Measurements from ENCODE around the gene ITGB6. TPM values are rescaled to one million over a fixed set of nuclear protein-coding genes. Genes with fewer than 3 reads are reported as not detected.

The ITGB6 gene
- total RNA-seq, 1 donor from 2014 or later: not detected

- Histone ChIP-seq H3K9ac (no peak overlapping the region), H3F3A (ENCODE audit: low read depth) (no peaks in the 10 kb centered on the region), H2AFZ (replicated peaks) (peak overlapping the region; percentile 3), H4K20me1 (ENCODE audit: low read depth) (no peaks in the 10 kb centered on the region), H3K79me2 (ENCODE audit: low read depth) (no peaks in the 10 kb centered on the region), H3K4me1 (no peaks in the 10 kb centered on the region), H3K27ac (no peak overlapping the region), H3K36me3 (no peaks in the 10 kb centered on the region), H3K27me3 (no peaks in the 10 kb centered on the region), H3K9me3 (ENCODE audit: low read depth) (no peaks in the 10 kb centered on the region), H3K4me3 (no peak overlapping the region), H3K4me2 (no peak overlapping the region)
- H3K36me3 Mint-ChIP-seq: no peaks in the 10 kb centered on the region
- no peak overlapping the region for H3K4me3 Mint-ChIP-seq
- no peaks in the 10 kb centered on the region for H3K9me3 Mint-ChIP-seq
- peaks cover 3% of the 10 kb centered on the region for H3K27me3 Mint-ChIP-seq (ENCODE audit: insufficient read depth, low read depth)
- TF ChIP-seq EZH2phosphoT487 (IDR thresholded peaks at IDR 0.05) (no peak), EZH2 (IDR thresholded peaks at IDR 0.05) (no peak), CTCF (IDR thresholded peaks at IDR 0.05) (no peak)
- DNase-seq (ENCODE audit: low spot score): no peak
- H3K4me1 Mint-ChIP-seq: peaks cover 24% of the 10 kb centered on the region
- H3K27ac Mint-ChIP-seq: no peak overlapping the region
Measured at GRCh38 chr2:160239436-160239835, 39.4 kb upstream of the ITGB6 start.

GRCh38 chr2:160238392-160238791 is 38.3 kb upstream of the ITGB6 start:
- H3K4me2 ChIP-seq: no peak overlapping the region
- no peaks in the 10 kb centered on the region for H3K79me2 ChIP-seq (ENCODE audit: low read depth)
- no peaks in the 10 kb centered on the region for H3K9me3 Mint-ChIP-seq
- H3K9me3 ChIP-seq (ENCODE audit: low read depth): no peaks in the 10 kb centered on the region
- H3K4me1 Mint-ChIP-seq: peaks cover 17% of the 10 kb centered on the region
- peaks cover 3% of the 10 kb centered on the region for H3K27me3 Mint-ChIP-seq (ENCODE audit: insufficient read depth, low read depth)
- H3K9ac ChIP-seq: no peak overlapping the region
- no peaks in the 10 kb centered on the region for H3K36me3 Mint-ChIP-seq
- H3K36me3 ChIP-seq: no peaks in the 10 kb centered on the region
- no peak overlapping the region for H3K4me3 ChIP-seq
- TF ChIP-seq EZH2 (IDR thresholded peaks at IDR 0.05) (no peak), CTCF (IDR thresholded peaks at IDR 0.05) (no peak), EZH2phosphoT487 (IDR thresholded peaks at IDR 0.05) (no peak)
- H2AFZ ChIP-seq (replicated peaks): no peak overlapping the region
- H3F3A ChIP-seq (ENCODE audit: low read depth): no peaks in the 10 kb centered on the region
- no peaks in the 10 kb centered on the region for H3K4me1 ChIP-seq
- DNase-seq (ENCODE audit: low spot score): no peak
- H3K4me3 Mint-ChIP-seq: no peak overlapping the region
- H3K27me3 ChIP-seq: no peaks in the 10 kb centered on the region
- H3K27ac Mint-ChIP-seq: no peak overlapping the region
- H3K27ac ChIP-seq: no peak overlapping the region
- no peaks in the 10 kb centered on the region for H4K20me1 ChIP-seq (ENCODE audit: low read depth)

DNA sequence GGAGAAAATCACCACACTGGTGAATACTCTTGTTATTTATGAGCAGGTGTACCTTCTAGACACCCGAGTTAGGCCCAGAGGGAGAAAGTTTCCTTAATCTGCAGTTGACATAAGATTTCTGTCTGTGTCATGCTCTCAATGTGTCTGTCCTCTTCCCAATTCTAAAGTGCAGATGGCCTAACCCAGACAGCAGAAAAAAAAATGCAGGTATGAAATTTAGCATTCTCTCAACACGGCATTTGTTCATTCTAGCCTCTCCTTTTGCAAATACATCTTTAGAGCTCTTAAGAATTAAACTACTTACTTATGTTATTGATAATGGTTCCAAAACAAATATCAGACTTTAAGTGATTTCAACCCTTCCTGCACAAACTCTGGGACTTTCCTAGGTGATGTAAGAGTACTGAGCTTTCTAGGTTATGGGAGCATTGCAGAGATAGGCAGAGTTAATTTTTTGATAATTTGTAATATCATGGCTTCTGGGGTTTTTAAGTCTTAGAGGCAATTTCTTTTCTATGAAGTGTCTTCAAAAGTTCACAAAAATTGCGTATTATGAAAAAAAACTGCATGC is 32.9 kb upstream of the ITGB6 start:
- Mint-ChIP-seq H3K4me1 (peaks cover 9% of the 10 kb centered on the region), H3K4me3 (no peak overlapping the region), H3K27me3 (ENCODE audit: insufficient read depth, low read depth) (peaks cover 5% of the 10 kb centered on the region), H3K27ac (no peak overlapping the region), H3K9me3 (no peaks in the 10 kb centered on the region), H3K36me3 (no peaks in the 10 kb centered on the region)
- Histone ChIP-seq H3K27me3 (no peaks in the 10 kb centered on the region), H3K4me3 (no peak overlapping the region), H3F3A (ENCODE audit: low read depth) (no peaks in the 10 kb centered on the region), H3K4me1 (no peaks in the 10 kb centered on the region), H2AFZ (replicated peaks) (no peak overlapping the region), H3K79me2 (ENCODE audit: low read depth) (no peaks in the 10 kb centered on the region), H3K9me3 (ENCODE audit: low read depth) (no peaks in the 10 kb centered on the region), H3K36me3 (no peaks in the 10 kb centered on the region), H3K4me2 (no peak overlapping the region), H3K9ac (no peak overlapping the region), H3K27ac (no peak overlapping the region), H4K20me1 (ENCODE audit: low read depth) (no peaks in the 10 kb centered on the region)
- no peak for DNase-seq (ENCODE audit: low spot score)
- no peak for TF ChIP-seq EZH2phosphoT487 (IDR thresholded peaks at IDR 0.05)
- TF ChIP-seq CTCF (IDR thresholded peaks at IDR 0.05): no peak
- TF ChIP-seq EZH2 (IDR thresholded peaks at IDR 0.05): no peak

Measured in neural progenitor cell (in vitro differentiated cells).